OCI-LY1 (cell line): ENCODE data around the gene SLC17A9.

Experiments
- CTCF ChIP-seq: fragments of 200-600 bp; sonication (generic), shearing (Covaris generic); IDR thresholded peaks from 2 replicates; pipeline ENCODE4 v1.5.1; 2017; ENCODE audit warnings: mild to moderate bottlenecking, antibody characterized with exemption, low read length, moderate library complexity, mixed read lengths
- EZH2 ChIP-seq: fragments of 200-600 bp; sonication (generic), shearing (Covaris generic); IDR thresholded peaks from 2 replicates; pipeline ENCODE4 v1.8.0; 2017; ENCODE audit warnings: borderline replicate concordance, mixed run types, mild to moderate bottlenecking, antibody characterized with exemption, low read length, moderate library complexity, mixed read lengths

- TF ChIP-seq CTCF, result no peak
- TF ChIP-seq EZH2, result no peak
These were observed 43.3 kb upstream of the SLC17A9 start for GRCh38 chr20:62908971-62909791.
